GM10266 (cell line): Measurements from ENCODE around the gene NFIA.
"Not testable (repeated sequence)": the region's sequence is repeated elsewhere in the genome, so short reads cannot be mapped to it uniquely, and the experiment has no call there.

Experiments
- DNase-seq: peaks from one replicate; pipeline ENCODE4 v3.0.0; 2012; ENCODE audit errors: extremely low spot score
- TF ChIP-seq, protein P1 (sequence below): IDR thresholded peaks from 2 replicates; pipeline ENCODE4 v1.5.1; 2012; ENCODE audit warnings: mild to moderate bottlenecking, low read depth; ENCODE audit not compliant: control insufficient read depth, insufficient read depth; ENCODE audit errors: missing control alignments

NFIA gene

DNA sequence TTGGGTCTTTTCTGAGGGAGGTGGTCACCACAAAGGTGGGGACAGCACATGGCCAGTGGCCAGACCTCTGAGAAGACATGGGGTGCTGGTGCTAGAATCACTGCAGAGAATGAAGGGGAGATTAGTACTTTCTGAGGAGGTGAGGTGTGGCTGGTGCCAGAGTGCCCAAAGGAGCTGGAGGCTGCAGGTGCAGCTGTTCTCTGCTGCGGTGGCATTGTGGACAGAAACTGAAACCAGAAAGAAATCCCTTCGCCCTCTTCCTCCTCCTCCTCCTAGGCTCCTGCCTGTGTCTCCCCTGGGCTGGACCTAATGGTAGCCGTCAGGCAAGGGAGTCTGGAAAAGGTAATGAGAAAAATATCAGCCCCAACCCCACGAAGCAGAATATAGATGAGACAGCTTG lies 380.9 kb downstream of the NFIA start:
- no peak for DNase-seq

DNA sequence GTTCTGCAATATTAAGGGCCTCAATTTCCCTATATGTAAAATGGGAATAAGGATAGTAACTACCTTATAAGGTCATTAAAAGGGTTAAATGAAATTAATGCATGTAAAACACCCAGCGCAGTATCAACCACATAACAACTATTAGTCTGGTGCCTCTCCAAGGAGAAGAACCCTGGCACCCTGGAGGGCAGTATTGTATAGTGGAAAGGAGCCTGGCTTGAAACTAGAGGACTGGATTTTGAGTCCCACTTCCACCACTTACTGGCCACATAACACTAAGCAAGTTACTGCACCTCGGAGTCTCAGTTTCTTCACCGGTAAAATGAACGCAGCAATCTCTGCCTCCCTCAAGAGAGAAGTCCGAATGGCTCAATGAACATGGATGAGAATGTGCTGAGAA lies 385.5 kb downstream of the NFIA start:
- not testable (repeated sequence) for DNase-seq

More for the DNA sequence above, 380.9 kb downstream of the NFIA start:
- TF ChIP-seq, protein P1, sequence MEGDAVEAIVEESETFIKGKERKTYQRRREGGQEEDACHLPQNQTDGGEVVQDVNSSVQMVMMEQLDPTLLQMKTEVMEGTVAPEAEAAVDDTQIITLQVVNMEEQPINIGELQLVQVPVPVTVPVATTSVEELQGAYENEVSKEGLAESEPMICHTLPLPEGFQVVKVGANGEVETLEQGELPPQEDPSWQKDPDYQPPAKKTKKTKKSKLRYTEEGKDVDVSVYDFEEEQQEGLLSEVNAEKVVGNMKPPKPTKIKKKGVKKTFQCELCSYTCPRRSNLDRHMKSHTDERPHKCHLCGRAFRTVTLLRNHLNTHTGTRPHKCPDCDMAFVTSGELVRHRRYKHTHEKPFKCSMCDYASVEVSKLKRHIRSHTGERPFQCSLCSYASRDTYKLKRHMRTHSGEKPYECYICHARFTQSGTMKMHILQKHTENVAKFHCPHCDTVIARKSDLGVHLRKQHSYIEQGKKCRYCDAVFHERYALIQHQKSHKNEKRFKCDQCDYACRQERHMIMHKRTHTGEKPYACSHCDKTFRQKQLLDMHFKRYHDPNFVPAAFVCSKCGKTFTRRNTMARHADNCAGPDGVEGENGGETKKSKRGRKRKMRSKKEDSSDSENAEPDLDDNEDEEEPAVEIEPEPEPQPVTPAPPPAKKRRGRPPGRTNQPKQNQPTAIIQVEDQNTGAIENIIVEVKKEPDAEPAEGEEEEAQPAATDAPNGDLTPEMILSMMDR: no peak

DNA sequence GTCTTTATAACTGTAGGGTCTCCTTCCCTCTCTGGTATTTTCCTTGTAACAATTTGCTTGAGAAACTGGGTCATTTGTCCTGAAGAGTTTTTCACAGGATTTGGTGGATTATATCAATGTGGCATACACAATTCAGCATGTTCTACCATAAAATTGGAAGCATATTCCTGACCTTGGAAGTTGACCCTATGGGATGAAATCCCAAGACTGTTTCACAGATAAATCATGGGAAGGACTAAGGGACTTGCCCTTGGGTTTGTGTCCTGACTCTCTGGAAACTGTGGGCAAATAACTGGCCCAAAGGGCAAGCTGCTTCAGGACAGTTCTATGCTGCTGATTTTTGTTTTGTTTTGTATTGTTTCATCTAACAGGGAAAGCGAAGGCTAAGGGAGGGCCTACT lies 387.0 kb downstream of the NFIA start:
- no peak for DNase-seq
- TF ChIP-seq, protein P1: no peak

DNA sequence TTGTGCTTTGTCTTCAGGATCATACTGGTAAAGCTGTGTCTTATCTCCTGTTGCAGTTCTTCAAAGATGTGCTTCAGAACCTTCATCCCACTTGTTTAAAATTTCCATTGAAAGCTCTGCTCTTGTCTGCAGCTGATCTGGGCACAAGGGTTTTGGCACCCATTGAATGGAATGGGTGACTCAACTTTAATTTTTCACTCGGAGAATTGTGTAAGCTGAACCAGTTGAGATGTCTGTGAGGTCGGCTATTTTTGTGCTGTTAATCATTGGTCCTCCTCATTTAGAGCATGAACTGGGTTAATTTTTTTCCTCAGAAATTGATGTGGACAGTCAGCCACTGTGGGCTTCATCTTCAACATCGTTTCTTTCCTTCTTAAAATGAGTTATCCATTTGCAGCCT lies 390.5 kb downstream of the NFIA start:
- no peak for DNase-seq
- TF ChIP-seq, protein P1: no peak

DNA sequence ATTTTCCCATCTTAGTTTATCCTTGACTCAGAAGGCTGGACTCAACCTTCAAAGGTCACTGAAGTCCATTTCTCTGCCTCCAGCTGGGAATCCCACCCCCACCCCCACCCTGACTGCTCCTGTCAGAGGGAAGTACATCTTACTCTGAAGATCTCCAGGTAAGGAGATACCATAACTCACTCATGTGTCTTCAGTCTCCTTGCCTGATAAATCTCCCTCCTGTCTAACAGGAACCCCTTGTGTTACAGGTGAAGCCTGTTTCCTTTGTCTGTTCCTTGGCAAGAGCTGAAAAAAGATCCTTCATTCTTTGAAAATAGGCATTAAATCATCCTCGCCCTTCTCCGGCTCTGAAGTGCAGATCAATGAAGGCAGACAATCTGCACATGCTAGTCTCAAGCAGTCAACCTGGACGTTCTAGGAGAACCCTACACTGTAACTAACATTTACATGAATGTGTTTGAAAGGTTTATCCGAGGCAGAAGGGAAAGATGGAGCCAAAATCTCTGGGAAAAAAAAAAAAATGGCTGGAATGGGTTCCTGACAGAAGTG lies 392.0 kb downstream of the NFIA start:
- no peak for DNase-seq
- TF ChIP-seq, protein P1: no peak

DNA sequence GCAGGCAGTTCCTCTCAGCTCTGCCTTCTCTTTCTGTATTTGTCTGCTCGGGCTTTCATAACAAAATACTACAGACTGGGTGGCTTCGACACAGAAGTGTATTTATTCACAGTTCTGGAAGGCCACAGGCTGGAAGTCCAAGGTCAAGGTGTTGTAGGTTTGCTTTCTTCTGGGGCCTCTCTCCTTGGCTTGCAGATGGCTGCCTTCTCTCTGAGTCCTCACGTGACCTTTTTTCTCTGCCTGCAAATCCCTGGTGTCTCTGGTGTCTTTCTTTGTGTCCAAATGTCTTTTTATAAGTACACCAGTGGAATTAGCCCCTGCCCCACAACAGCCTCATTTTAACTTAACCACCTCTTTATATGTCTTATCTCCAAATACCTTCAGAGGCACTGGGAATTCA lies 392.6 kb downstream of the NFIA start:
- TF ChIP-seq, protein P1: no peak
- no peak for DNase-seq

DNA sequence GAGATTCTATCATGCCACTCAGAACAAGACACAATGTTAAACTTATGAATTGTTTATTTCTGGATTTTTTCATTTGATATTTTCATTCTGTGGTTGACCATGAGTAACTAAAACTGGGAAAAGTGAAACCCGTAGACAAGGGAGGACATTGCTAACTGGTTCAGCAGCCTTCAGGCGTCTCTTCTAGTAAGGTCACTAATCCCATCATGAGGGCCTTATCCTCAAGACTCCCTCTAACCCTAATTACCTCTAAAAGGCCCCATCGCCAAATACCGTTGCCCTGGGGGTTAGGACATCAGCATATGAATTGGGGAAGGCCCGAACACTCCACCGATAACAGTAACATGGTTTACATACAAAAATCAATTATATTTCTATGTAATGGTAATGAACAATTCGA lies 394.9 kb downstream of the NFIA start:
- DNase-seq: no peak
- TF ChIP-seq, protein P1: no peak
